Activated T-helper 17 cell treated with anti-CD3 and anti-CD28 coated beads, Interleukin-2, amount 50 U/mL, for 72 hours (primary cell): ENCODE measurements around the gene CABP4. TPM values are rescaled to one million over a fixed set of nuclear protein-coding genes. Genes with fewer than 3 reads are reported as not detected.

Source experiments
- ATAC-seq: fragments of 150-1000 bp; cut with Tn5 transposase; replicated peaks from 2 replicates; pipeline ENCODE4 v1.10.0; 2021; ENCODE audit warnings: mild to moderate bottlenecking, moderate library complexity
- H3K27ac Mint-ChIP-seq: one replicate; pipeline ENCODE4 v1.8.0; 2022; ENCODE audit warnings: mixed read lengths
- H3K27me3 Mint-ChIP-seq: one replicate; pipeline ENCODE4 v1.8.0; 2022; ENCODE audit warnings: mixed read lengths
- H3K36me3 Mint-ChIP-seq: one replicate; pipeline ENCODE4 v1.8.0; 2022; ENCODE audit warnings: low read depth, mild to moderate bottlenecking, mixed read lengths
- H3K4me1 Mint-ChIP-seq: one replicate; pipeline ENCODE4 v1.8.0; 2022; ENCODE audit warnings: mixed read lengths
- H3K4me3 Mint-ChIP-seq: one replicate; pipeline ENCODE4 v1.8.0; 2022; ENCODE audit warnings: mild to moderate bottlenecking, mixed read lengths
- H3K9me3 Mint-ChIP-seq: one replicate; pipeline ENCODE4 v1.8.0; 2022; ENCODE audit warnings: mixed read lengths
- total RNA-seq, 2 donors: library from RNA; stranded (reverse); gene quantifications; one replicate each; pipeline ENCODE4 v1.2.3, GENCODE V29; 2022

Gene CABP4
- total RNA-seq, 2 donors from 2014 or later, result 0.32 to 2.2 TPM

DNA sequence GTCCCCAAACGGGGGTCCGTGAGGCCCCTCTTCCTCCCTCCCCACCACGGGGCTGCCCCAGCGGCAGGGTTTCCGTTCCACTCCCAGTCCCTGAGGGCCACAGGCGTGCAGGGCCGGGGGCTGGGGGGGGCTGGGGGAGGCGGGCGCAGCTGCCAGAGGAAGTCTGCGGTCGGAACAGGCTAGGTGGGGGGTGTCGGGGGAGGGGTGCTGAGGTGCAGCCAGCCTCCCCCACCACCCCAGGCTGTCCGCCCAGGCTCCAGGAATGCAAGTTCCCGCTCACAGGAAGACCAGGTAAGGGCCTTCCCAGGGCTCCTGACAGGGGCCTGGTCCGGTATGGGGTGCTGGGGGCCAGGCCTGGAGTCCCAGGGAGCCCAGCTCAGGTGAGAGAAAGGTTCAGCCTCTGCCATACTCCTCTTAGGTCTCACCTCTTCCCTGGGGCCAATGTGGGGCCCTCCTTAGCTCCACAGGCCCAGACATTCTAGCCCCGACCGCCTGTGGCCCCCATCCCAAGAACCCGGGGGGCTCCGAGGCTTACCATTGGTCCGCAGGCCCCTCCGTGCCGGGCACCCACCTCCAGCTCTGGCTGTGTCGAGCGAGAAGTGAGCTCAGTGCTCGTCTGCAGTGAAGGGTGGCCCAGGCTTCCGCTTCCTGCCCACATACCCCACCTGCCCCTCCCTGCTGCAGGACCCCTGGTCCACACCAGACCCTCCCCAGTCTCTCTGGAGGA is 17.9 kb upstream of the CABP4 start, which contains the start of gene PTPRCAP:
TSS of gene PTPRCAP (minus strand) at position 601 of the 727 bp plus-strand sequence. CDS start at position 538, 63 bp downstream.
- Mint-ChIP-seq H3K36me3 (peaks cover 81% of the 10 kb centered on the region), H3K4me3 (peak within 1 kb of the TSS; percentile 95), H3K9me3 (no peaks in the 10 kb centered on the region), H3K27me3 (no peaks in the 10 kb centered on the region), H3K27ac (peak within 1 kb of the TSS; percentile 92), H3K4me1 (peaks cover 6% of the 10 kb centered on the region)
- ATAC-seq, result peak; percentile 9

DNA sequence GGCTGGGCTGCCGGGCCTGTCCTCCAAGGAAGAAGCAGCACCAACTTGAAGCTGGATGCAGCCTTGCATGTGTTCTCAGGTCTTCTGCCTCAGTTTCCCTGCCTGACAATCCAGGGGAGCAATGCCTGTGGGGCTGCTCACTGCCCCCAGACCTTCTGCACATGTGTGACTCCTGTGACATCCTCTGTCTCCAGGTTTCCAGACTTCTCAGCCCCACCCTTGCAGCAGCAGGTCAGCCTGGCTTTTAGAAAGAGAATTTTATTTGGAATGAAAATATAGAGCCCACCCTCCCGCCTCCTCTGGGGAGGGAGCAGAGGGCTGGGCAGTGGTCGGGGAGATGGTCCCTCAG is 17.4 kb upstream of the CABP4 start:
- Mint-ChIP-seq H3K4me3 (peak overlapping the region; percentile 95), H3K9me3 (no peaks in the 10 kb centered on the region), H3K27ac (peak overlapping the region; percentile 92), H3K27me3 (no peaks in the 10 kb centered on the region), H3K36me3 (peaks cover 76% of the 10 kb centered on the region), H3K4me1 (peaks cover 5% of the 10 kb centered on the region)
- no peak for ATAC-seq

DNA sequence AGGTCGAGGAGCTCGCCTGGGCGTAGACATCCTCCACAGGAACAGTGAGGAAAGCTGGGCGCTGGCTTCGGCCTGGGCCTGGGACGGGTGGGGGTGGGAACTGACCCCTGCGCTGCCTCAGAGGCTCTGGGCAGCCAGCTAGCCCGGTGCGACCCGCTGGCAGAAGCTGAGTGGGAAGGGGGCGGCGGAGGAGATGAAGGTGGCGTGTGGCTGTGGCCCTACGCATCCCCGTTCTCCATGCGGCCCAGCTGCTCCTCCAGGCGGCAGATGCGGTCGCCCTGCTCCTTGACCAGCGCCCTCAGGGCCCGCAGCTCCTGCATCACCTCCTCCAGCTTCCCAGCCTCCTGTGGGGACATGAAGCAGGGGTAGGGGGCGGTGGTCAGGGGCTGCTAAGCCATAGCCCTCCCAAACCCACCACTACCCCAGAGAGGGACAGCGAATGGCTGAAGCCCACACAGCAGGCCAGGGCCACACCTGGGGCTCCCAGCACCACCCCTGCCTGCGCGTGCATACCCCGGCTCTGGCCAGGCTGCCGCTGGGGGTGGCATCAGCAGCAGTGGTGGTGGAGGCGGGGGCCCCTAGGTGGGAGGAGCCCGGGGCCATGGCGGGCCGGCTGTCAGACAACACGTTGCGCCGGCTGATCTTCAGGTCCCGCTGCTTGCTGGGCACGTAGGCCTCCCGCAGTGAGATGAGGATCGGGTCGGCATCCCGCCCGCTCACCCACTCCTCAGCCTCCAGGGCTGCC is 16.8 kb upstream of the CABP4 start:
- Mint-ChIP-seq H3K27me3 (no peaks in the 10 kb centered on the region), H3K27ac (peak overlapping the region; percentile 92), H3K4me1 (peaks cover 5% of the 10 kb centered on the region), H3K4me3 (peak overlapping the region; percentile 95), H3K36me3 (peaks cover 70% of the 10 kb centered on the region), H3K9me3 (no peaks in the 10 kb centered on the region)
- ATAC-seq, result peak; percentile 59

DNA sequence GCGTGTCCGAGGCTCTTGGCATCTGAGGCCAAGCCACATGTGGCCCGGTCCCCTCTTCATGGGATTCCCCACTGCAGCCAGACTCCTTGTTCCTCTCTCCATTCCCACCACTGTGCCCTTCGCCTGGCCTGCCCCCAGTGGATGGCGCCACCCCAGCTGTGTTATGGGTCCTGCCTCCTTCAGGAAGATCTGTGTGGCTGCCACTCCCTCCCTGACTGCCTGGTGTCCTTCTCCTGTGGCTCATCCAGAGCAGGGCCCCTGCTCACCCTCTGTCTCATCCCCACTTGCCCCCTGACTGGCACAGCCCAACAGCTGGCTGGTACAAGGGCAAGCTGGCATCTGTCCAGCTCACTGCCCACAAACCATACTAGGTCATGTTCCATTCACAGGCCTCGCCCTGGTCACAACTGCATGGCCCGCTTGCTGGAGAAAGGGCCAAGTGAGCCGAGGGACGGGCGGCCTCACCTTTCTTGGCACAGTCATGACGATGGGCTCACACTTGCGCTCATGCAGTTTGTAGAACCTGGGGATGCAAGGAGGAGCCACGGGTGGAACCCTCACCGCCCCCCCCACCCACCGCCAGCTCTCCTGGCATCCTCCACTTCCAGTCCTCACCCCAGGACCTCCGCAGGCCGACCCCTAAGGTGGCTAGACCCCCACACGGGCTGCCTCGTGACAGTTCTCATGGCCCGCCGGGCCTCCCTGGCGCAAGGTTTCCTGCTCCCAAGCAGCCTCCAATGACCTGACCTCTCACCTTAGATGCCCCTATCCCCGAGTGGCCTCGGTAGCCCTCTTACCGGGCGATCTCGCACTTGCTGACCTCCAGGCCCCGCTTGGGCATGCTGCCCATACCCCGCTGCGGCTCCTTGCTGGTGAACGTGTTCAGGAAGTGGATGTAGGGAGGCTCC is 15.6 kb upstream of the CABP4 start:
- Mint-ChIP-seq H3K27me3 (no peaks in the 10 kb centered on the region), H3K36me3 (peaks cover 60% of the 10 kb centered on the region), H3K4me3 (peak overlapping the region; percentile 95), H3K4me1 (peaks cover 5% of the 10 kb centered on the region), H3K9me3 (no peaks in the 10 kb centered on the region), H3K27ac (peak overlapping the region; percentile 92)
- ATAC-seq, result peak; percentile 22

DNA sequence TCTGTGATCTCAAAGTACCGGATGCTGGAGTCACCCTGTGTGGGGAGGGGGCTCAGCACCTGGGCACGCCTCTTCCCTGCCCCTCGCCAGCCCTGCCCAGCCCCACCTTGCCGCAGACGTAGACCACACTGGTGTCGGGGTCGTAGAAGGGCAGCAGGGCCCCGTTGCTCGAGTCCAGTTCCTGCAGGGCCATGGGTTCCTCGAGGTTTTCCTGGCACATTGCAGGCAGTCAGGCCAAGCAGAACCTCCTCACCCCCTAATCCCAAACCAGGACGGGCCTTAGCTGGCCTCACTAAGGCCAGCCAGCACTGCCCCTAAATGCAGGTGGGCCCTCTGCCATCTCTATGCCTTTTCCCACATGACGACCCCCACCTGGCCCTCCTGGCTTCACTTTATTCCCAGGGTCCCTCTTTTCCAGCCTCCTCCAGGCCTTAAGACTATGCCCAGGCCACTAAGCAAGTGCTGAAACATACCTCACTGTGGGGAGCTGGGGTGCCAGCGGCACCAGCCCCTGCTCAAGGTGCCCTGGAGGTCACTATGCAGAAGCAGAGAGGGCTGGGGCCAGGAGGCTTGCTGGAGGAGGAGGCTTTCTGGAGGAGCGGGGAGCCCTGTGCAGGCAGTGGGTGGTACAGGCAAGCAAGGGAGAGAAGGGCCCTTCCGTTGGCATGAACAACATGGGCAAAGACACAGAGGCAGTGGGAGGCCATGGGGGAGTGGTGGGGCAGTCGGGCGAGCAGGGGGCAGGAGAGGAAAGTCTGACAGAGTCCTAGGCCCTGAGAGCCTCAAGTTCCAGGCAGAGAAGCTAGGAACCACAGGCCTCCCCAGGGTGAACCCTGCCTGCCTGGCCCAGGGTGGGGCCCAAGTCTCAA is 14.7 kb upstream of the CABP4 start:
- no peak for ATAC-seq
- Mint-ChIP-seq H3K36me3 (peaks cover 51% of the 10 kb centered on the region), H3K4me1 (peaks cover 13% of the 10 kb centered on the region), H3K4me3 (peak overlapping the region; percentile 95), H3K9me3 (no peaks in the 10 kb centered on the region), H3K27ac (peak overlapping the region; percentile 92), H3K27me3 (no peaks in the 10 kb centered on the region)

DNA sequence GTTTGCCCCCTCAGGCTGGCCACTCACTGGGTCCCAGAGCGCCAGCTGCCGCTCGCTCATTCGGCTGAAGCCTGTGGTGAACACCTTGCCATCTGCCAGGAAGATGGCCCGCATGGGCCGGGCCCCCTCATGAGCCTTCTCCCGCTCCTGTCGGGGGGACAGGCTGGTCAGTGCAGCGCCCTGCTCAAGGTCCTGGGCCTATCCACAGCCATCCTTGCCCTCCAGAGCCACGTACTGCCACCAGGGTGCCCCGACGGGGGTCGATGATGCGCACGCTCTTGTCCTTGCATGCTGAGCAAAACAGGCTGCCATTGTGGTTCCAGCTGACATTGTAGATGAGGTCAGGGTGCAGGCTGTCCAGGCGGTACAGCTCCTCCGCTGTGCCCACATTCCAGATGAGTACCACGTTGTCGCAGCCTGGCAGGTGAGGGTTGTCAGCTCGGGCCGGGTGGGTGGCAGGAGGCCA is 14.0 kb upstream of the CABP4 start:
- Mint-ChIP-seq H3K9me3 (no peaks in the 10 kb centered on the region), H3K4me3 (peak overlapping the region; percentile 95), H3K36me3 (peaks cover 44% of the 10 kb centered on the region), H3K27ac (peak overlapping the region; percentile 92), H3K4me1 (peaks cover 20% of the 10 kb centered on the region), H3K27me3 (no peaks in the 10 kb centered on the region)
- ATAC-seq, result no peak

DNA sequence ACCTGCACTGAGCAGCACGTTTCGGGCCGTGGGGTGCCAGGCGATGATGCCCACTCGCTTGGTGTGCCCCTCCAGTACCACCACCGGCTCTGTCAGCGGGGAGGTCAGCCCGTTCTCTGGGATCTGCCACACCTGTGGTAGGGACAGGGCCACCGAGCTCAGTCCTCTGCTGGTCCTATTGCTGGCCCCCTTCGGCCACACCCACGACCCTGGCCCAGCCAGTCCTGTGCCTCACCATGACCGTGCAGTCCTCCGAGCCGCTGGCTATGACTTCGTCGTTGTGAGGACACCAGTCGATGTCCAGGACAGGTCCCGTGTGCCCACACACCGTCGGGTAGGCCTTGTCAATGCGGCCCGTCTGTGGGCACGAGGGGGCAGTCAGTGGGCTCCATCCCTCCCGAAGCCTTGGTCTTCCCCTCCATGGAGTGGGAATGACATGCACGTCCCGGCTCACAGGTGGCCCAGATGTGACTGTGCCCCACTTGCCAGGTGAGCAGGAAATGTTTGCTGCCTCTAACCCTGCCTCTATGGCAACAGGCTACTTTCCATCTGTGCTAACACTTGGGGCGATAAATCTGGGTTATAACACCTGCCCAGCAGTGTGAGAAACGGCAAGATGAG is 13.3 kb upstream of the CABP4 start:
- H3K4me3 Mint-ChIP-seq, result peak overlapping the region; percentile 95
- ATAC-seq, result no peak
- peak overlapping the region; percentile 92 for H3K27ac Mint-ChIP-seq
- H3K4me1 Mint-ChIP-seq, result peaks cover 22% of the 10 kb centered on the region
- no peaks in the 10 kb centered on the region for H3K27me3 Mint-ChIP-seq
- peaks cover 37% of the 10 kb centered on the region for H3K36me3 Mint-ChIP-seq
- H3K9me3 Mint-ChIP-seq, result no peaks in the 10 kb centered on the region

DNA sequence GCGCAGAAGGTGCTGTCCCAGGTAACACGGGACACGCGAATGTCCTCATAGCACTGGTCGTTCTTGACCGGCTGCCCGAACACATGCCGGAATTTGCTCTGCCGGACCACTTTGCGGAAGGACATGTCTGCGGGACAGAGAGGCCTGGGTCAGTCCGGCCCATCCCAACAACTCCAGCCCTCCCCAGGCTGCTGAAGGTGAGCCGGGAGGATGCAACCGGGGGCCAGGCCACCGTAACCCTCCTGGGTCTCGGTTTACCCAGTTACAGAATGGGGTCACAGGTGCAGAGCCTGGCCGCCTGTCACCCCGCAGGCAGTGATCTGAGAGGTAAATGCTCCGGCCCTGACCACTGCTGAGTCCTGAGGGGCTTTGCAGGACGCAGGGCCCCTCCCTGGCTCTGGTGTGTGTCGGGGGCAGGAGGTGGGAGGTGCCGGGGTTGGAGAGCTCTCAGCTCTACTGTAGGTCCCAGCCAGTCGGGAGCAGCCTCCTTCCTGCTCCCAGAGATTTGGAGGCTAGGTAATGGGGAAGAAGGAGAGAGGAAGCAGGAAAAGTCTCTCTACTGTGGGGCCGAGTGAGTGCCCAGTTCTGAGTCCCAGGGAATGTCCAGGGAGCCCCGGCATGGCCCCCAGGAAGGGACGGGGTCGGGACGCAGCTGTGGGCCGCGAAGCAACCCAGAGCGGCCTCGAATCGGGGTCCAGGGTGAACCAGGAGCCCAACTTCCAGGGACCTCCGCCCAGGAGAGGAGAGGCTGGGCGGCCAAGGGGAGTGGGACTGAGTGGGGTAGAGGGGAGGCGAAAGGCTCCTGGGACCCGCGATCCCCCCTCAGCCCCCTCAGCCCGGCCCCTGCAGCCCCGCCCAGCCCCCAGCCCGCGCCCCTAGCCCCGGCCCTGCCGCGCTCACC is 12.4 kb upstream of the CABP4 start:
- peaks cover 22% of the 10 kb centered on the region for H3K4me1 Mint-ChIP-seq

DNA sequence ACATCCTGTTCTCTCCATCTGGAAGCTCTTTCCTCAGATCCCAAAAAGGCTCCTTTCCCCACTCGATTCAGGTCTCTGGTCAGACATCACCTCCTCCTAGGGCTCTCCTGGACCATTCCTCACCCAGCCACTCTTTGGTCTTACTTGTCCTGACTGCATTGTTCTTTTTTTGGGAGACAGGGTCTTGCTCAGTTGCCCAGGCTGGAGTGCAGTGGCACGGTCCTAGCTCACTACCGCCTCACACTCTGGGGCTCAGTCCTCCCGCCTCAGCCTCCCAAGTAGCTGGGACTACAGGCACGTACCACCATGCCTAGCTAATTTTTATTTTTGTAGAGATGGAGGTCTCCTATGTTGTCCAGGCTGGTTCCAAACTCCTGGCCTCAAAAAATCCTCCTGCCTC is 9.6 kb upstream of the CABP4 start:
- peak overlapping the region; percentile 88 for H3K27ac Mint-ChIP-seq
- no peaks in the 10 kb centered on the region for H3K27me3 Mint-ChIP-seq
- no peaks in the 10 kb centered on the region for H3K9me3 Mint-ChIP-seq
- no peak for ATAC-seq
- peaks cover under 1% of the 10 kb centered on the region for H3K36me3 Mint-ChIP-seq
- H3K4me3 Mint-ChIP-seq, result peak overlapping the region; percentile 76
- H3K4me1 Mint-ChIP-seq, result peaks cover 23% of the 10 kb centered on the region

More for the DNA sequence above, 12.4 kb upstream of the CABP4 start:
- Mint-ChIP-seq H3K9me3 (no peaks in the 10 kb centered on the region), H3K4me3 (peak overlapping the region; percentile 95), H3K36me3 (peaks cover 28% of the 10 kb centered on the region), H3K27me3 (no peaks in the 10 kb centered on the region), H3K27ac (peak overlapping the region; percentile 75)
- ATAC-seq, result no peak

DNA sequence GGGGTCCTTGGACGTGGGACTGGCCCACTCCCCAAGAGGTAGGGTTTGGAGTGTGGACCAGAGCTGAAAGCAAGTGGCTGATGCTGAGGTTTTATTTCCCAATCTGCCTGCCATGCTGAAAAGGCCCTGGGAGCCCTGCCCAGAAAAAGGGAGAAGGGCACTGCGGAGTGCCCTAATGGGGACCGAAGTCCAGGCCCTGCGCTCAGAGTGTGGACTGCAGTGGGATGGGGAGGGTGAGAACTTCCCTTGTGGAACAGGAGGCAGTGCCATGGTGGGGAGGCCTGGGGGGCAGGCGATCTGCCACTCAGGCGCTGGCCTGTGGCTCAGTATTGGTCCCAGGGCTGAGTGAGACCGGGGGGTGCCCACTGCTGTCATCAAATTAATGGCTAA is 6.9 kb upstream of the CABP4 start:
- peaks cover 21% of the 10 kb centered on the region for H3K4me1 Mint-ChIP-seq
- H3K27me3 Mint-ChIP-seq, result no peaks in the 10 kb centered on the region
- H3K4me3 Mint-ChIP-seq, result no peak overlapping the region
- no peaks in the 10 kb centered on the region for H3K36me3 Mint-ChIP-seq
- no peak overlapping the region for H3K27ac Mint-ChIP-seq
- H3K9me3 Mint-ChIP-seq, result no peaks in the 10 kb centered on the region
- ATAC-seq, result no peak

DNA sequence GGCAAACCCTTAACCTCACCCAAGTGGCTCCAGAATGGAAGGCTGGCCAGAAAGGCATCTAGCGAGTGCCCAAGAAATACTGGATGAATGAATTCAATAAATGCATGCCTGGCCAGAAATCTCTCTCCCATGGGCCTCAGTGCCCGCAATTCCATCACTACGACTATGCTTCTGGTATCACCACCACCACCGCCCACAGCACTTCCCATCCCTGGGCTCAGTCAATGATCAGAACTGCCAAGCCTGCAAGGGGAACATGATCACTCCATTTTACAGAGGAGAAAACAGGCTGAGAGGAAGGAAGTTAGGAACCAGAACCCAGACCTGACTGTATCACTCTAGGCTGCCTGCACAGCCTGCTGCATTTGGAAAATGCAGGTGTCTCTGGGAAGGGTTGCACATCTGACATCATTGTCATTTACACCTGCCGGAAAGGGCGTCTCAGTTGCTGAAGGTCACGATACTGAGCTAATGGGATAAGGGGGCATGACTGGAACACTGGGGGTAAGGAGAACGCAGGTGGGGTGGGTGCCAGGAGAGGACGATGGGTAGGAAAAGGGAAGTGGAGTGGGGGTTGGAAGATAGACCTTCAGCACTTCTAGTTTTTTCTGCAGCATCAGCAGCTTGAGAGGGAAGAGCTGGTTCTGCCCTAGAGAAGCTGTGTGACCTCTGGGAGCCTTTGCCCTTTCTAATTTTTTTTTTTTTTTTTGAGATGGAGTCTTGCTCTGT is 5.9 kb upstream of the CABP4 start:
- Mint-ChIP-seq H3K9me3 (no peaks in the 10 kb centered on the region), H3K27ac (no peak overlapping the region), H3K27me3 (no peaks in the 10 kb centered on the region), H3K4me1 (peaks cover 21% of the 10 kb centered on the region), H3K36me3 (no peaks in the 10 kb centered on the region), H3K4me3 (no peak overlapping the region)
- no peak for ATAC-seq
